Measurements from ENCODE around the gene NECTIN2. TPM values are rescaled to one million over a fixed set of nuclear protein-coding genes. Genes with fewer than 3 reads are reported as not detected.

NECTIN2 gene
- total and polyA plus RNA-seq, 2 donors from 2014 or later = 110 to 111 TPM

GRCh38 chr19:44806291-44806690 is 39.8 kb upstream of the NECTIN2 start:
- intact Hi-C loops (cut with DNase I) = no loop called here

GRCh38 chr19:44807162-44807561 is 38.9 kb upstream of the NECTIN2 start:
- FAIRE-seq (no peak), DNase-seq (peak in 2 of 5 donors; percentile 40 to 56)
- no peaks in the 10 kb centered on the region for H3K9me3 ChIP-seq (ENCODE audit: control insufficient read depth in 2 of 3, insufficient read depth in 1 of 3, low read length in 3 of 3)
- H3K4me3 ChIP-seq (ENCODE audit: low read length in 3 of 3) = no peak overlapping the region
- H3K4me1 ChIP-seq (ENCODE audit: control insufficient read depth in 2 of 3, insufficient read depth in 2 of 3, low read depth in 1 of 3, low read length in 3 of 3) = peaks cover 0 to 30% (median 13%) of the 10 kb centered on the region in 3 donors
- no peak for TF ChIP-seq CTCF (IDR thresholded peaks at IDR 0.05; ENCODE audit: borderline replicate concordance, extremely low read depth, insufficient read depth)
- intact Hi-C loops (cut with DNase I) = no loop called here
- H3K9ac ChIP-seq (ENCODE audit: low read length in 3 of 3) = peak overlapping the region in 1 of 3 donors; percentile 53
- H3K36me3 ChIP-seq (ENCODE audit: control insufficient read depth in 2 of 3, insufficient read depth in 3 of 3, low read length in 3 of 3) = peaks cover 0 to 4% (median 0%) of the 10 kb centered on the region in 3 donors
- no peaks in the 10 kb centered on the region for H3K27me3 ChIP-seq (ENCODE audit: control insufficient read depth, insufficient read depth, low read length)
- peak overlapping the region; percentile 96 to 98 for H3K27ac ChIP-seq (ENCODE audit: low read depth in 2 of 2, low read length in 2 of 2)

More at GRCh38 chr19:44806291-44806690, 39.8 kb upstream of the NECTIN2 start:
- Histone ChIP-seq H3K4me1 (ENCODE audit: control insufficient read depth in 2 of 3, insufficient read depth in 2 of 3, low read depth in 1 of 3, low read length in 3 of 3) (peaks cover 0 to 28% (median 11%) of the 10 kb centered on the region in 3 donors), H3K27ac (ENCODE audit: low read depth in 2 of 2, low read length in 2 of 2) (no peak overlapping the region), H3K27me3 (ENCODE audit: control insufficient read depth, insufficient read depth, low read length) (no peaks in the 10 kb centered on the region), H3K36me3 (ENCODE audit: control insufficient read depth in 2 of 3, insufficient read depth in 3 of 3, low read length in 3 of 3) (no peaks in the 10 kb centered on the region), H3K9me3 (ENCODE audit: control insufficient read depth in 2 of 3, insufficient read depth in 1 of 3, low read length in 3 of 3) (no peaks in the 10 kb centered on the region), H3K9ac (ENCODE audit: low read length in 3 of 3) (no peak overlapping the region), H3K4me3 (ENCODE audit: low read length in 3 of 3) (no peak overlapping the region)
- DNase-seq (peak in 1 of 5 donors; percentile 34), FAIRE-seq (no peak)
- TF ChIP-seq CTCF (IDR thresholded peaks at IDR 0.05; ENCODE audit: borderline replicate concordance, extremely low read depth, insufficient read depth) = no peak

GRCh38 chr19:44807652-44808462 is 38.2 kb upstream of the NECTIN2 start:
- peak overlapping the region; percentile 96 to 98 for H3K27ac ChIP-seq (ENCODE audit: low read depth in 2 of 2, low read length in 2 of 2)
- H3K36me3 ChIP-seq (ENCODE audit: control insufficient read depth in 2 of 3, insufficient read depth in 3 of 3, low read length in 3 of 3) = peaks cover 0 to 4% (median 0%) of the 10 kb centered on the region in 3 donors
- H3K4me3 ChIP-seq (ENCODE audit: low read length in 3 of 3) = peak overlapping the region in 2 of 3 donors; percentile 19 to 48
- FAIRE-seq = peak; percentile 53
- intact Hi-C loops (cut with DNase I) = no loop called here
- H3K27me3 ChIP-seq (ENCODE audit: control insufficient read depth, insufficient read depth, low read length) = no peaks in the 10 kb centered on the region
- peak; percentile 87 to 95 (median 91) for DNase-seq
- peak overlapping the region in 1 of 3 donors; percentile 53 for H3K9ac ChIP-seq (ENCODE audit: low read length in 3 of 3)
- no peaks in the 10 kb centered on the region for H3K9me3 ChIP-seq (ENCODE audit: control insufficient read depth in 2 of 3, insufficient read depth in 1 of 3, low read length in 3 of 3)
- peaks cover 0 to 30% (median 13%) of the 10 kb centered on the region in 3 donors for H3K4me1 ChIP-seq (ENCODE audit: control insufficient read depth in 2 of 3, insufficient read depth in 2 of 3, low read depth in 1 of 3, low read length in 3 of 3)
- TF ChIP-seq CTCF (IDR thresholded peaks at IDR 0.05; ENCODE audit: borderline replicate concordance, extremely low read depth, insufficient read depth) = peak; percentile 60

Measured in kidney (tissue), 14 donors.